HL-60 (cell line): ENCODE results near the gene AGA.

Experiments used
- DNase-seq, 2 experiments: peaks; one replicate each; pipeline ENCODE4 v3.0.0-alpha.2; 2010 to 2020; ENCODE audit warnings: low read depth in 1 of 2, low spot score in 1 of 2
- H3K27ac ChIP-seq: fragments of 250-450 bp; sonication (Bioruptor Pico); replicated peaks from 2 replicates; pipeline ENCODE4 v1.5.1; 2020; ENCODE audit warnings: mild to moderate bottlenecking, moderate library complexity
- H3K27me3 ChIP-seq: fragments of 250-450 bp; sonication (Bioruptor Pico); 2 replicates; pipeline ENCODE4 v1.5.1; 2021; ENCODE audit warnings: mild to moderate bottlenecking, moderate library complexity; ENCODE audit not compliant: insufficient read depth, poor library complexity, severe bottlenecking
- H3K4me3 ChIP-seq: replicated peaks from 2 replicates; pipeline ENCODE4 v1.5.1; 2011; ENCODE audit warnings: mild to moderate bottlenecking, control low read depth, low read length; ENCODE audit not compliant: insufficient read depth
- CTCF ChIP-seq: IDR thresholded peaks from one replicate; pipeline ENCODE4 v1.5.1; 2011; ENCODE audit warnings: low read length, control low read depth, inconsistent platforms; ENCODE audit not compliant: insufficient read depth
- GABPA ChIP-seq: IDR thresholded peaks from 2 replicates; pipeline ENCODE4 v1.6.1; 2012; ENCODE audit warnings: low read depth
- POLR2AphosphoS5 ChIP-seq: IDR thresholded peaks from 2 replicates; pipeline ENCODE4 v1.6.1; 2012; ENCODE audit warnings: low read depth
- REST ChIP-seq: IDR thresholded peaks from 2 replicates; pipeline ENCODE4 v1.6.1; 2012; ENCODE audit warnings: low read depth; ENCODE audit not compliant: insufficient replicate concordance
- SPI1 ChIP-seq: IDR thresholded peaks from 2 replicates; pipeline ENCODE4 v1.6.1; 2012; ENCODE audit warnings: low read depth, mild to moderate bottlenecking, borderline replicate concordance

AGA gene

GRCh38 chr4:177381762-177382310, 60.4 kb downstream of the AGA start:
- DNase-seq: no peak
- TF ChIP-seq CTCF (no peak), SPI1 (no peak), GABPA (no peak), REST (no peak), POLR2AphosphoS5 (no peak)
- H3K4me3 ChIP-seq: no peak overlapping the region
- H3K27me3 ChIP-seq: peaks cover 8% of the 10 kb centered on the region
- no peak overlapping the region for H3K27ac ChIP-seq
